Neural progenitor cell (in vitro differentiated cells): ENCODE data around the gene GNG14.

ENCODE experiments used
- EZH2 ChIP-seq: fragments of 200-600 bp; sonication (generic); IDR thresholded peaks from 2 replicates; pipeline ENCODE4 v1.6.1; 2017; ENCODE audit warnings: antibody characterized with exemption, mild to moderate bottlenecking, moderate library complexity
- EZH2phosphoT487 ChIP-seq: fragments of 200-600 bp; sonication (generic); IDR thresholded peaks from 2 replicates; pipeline ENCODE4 v1.6.1; 2017; ENCODE audit warnings: antibody characterized with exemption
- TF ChIP-seq, protein P1 (sequence below): fragments of 200-600 bp; sonication (generic); IDR thresholded peaks from 2 replicates; pipeline ENCODE4 v1.5.1; 2017; ENCODE audit warnings: antibody characterized with exemption, mild to moderate bottlenecking

DNA sequence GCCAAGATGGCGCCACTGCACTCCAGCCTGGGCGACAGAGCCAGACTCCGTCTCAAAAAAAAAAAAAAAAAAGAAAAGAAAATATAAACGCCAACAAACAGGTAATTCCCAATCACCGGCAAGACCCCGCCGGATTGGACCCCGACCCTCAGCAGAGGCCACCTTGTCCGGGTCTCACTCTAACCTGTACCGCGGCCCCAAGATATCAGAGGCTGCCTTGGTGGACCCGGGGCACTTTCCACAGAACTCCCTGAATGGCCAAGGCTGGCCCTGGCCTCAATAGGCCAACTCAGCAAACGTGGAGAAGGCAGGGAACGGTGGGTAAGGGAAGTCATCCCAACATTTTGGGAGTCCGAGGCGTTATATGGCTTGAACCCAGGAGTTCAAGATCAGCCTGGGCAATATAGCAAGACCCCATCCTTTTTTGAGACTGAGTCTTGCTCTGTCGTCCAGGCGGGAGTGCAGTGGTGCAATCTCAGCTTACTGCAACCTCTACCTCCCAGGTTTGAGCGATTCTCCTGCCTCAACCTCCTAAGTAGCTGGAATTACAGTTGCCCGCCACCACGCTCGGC lies 49.1 kb upstream of the GNG14 start:
- TF ChIP-seq, protein P1, sequence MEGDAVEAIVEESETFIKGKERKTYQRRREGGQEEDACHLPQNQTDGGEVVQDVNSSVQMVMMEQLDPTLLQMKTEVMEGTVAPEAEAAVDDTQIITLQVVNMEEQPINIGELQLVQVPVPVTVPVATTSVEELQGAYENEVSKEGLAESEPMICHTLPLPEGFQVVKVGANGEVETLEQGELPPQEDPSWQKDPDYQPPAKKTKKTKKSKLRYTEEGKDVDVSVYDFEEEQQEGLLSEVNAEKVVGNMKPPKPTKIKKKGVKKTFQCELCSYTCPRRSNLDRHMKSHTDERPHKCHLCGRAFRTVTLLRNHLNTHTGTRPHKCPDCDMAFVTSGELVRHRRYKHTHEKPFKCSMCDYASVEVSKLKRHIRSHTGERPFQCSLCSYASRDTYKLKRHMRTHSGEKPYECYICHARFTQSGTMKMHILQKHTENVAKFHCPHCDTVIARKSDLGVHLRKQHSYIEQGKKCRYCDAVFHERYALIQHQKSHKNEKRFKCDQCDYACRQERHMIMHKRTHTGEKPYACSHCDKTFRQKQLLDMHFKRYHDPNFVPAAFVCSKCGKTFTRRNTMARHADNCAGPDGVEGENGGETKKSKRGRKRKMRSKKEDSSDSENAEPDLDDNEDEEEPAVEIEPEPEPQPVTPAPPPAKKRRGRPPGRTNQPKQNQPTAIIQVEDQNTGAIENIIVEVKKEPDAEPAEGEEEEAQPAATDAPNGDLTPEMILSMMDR = no peak
- TF ChIP-seq EZH2 (no peak), EZH2phosphoT487 (no peak)
